WI38 (cell line): ENCODE measurements around the gene CIPC.

Source experiments
- H3K4me3 ChIP-seq: 2 replicates; pipeline ENCODE4 v1.5.1; 2011; ENCODE audit warnings: low read depth, mild to moderate bottlenecking, control low read depth, low read length
- CTCF ChIP-seq: IDR thresholded peaks from 2 replicates; pipeline ENCODE4 v1.5.1; 2012; ENCODE audit warnings: low read depth, mild to moderate bottlenecking, control low read depth, low read length

CIPC gene

GRCh38 chr14:77120771-77121743 lies 23.0 kb downstream of the CIPC start:
- no peak overlapping the region for H3K4me3 ChIP-seq
- no peak for TF ChIP-seq CTCF

GRCh38 chr14:77122526-77123125 lies 24.6 kb downstream of the CIPC start:
- no peak overlapping the region for H3K4me3 ChIP-seq
- no peak for TF ChIP-seq CTCF

DNA sequence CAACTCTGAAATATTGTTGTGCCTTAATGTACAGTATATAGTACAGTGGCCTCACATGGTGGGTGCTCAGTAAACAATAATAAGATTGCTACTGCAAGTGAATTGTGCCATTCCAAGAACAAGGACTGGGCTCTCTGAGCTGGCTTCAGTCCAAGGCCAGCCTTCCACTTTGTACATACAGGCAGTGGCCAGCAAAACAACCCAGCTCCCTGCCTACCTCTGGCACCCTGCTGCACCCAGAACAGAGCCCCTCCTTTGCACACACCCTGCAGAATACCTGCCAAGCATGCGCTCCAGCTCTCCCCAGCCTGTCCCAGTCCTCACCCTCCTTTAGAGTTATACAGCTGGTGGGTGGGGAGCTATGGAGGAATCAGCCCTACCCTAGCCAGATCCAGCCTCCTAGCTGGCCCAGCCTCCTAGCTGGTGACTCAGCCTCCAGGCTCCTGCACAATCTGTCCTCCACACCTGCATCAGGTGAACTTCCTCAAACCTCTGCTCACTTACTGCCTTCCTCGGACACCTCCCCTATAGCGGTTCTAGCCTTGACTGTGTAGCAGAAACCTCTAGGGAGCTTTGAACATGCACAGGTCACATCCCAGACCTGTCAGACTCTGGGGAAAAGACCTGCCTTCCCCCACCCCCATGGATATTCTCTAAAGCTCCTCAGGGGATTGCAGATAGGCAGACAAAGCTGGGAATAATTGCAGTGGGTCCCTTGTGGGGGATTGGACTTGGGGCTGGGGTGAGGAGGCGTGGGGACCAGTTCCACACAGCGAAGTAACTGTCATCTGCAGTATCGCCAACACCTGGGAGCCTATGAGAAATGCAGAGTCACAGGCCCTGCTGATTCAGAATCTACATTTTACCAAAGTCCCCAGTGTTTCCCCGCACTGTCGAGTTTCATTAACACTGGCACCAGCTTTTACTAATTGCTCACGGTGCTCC lies 25.6 kb downstream of the CIPC start:
- no peak overlapping the region for H3K4me3 ChIP-seq
- no peak for TF ChIP-seq CTCF

DNA sequence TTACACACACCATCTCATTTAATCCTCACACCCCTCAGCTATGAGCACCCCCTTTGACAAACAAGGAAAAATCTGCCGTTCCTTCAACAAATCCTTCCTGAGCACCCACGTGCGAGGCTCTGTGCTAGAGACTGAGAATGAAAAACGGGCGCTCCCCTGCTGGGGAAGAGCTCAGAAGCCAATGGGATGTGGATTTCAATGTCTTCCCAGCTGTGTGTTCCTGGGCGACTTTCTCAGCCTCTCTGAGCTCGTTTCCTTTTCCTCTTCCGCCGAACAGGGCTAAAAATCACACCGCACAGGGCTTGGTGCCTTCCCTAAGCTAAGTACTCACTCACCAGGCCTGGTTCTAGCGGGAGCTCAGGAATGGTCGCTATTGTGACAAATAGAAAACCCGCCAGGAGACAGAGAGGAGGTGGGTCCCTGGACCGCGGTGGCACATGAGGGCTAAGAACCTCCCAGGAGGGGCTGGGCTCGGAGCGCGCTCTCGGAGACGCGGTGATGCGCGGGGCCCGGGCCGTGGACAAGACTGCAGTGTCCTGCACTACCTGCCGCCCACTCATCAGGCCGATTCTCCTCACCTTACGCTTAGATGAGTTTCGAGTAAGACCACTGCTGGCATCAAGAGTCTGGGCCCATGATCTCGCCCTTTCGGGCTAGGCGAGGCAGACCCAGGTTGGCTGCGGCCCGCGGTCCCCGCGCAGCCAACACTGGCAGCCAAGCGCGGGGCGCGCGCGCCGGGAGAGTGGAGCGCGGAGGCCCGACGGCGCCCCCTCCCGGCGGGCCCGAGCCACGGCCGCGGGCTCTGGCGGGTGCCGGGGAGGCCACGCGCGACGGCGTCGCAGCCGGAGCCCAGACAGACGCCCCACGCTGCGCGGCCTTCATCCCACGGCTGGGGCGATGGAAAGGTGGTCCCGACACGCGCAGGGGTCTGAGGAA lies 26.6 kb downstream of the CIPC start:
- peak overlapping the region; percentile 41 for H3K4me3 ChIP-seq
- TF ChIP-seq CTCF, result no peak

GRCh38 chr14:77125281-77125801 lies 27.3 kb downstream of the CIPC start:
- H3K4me3 ChIP-seq, result no peak overlapping the region
- TF ChIP-seq CTCF, result no peak

DNA sequence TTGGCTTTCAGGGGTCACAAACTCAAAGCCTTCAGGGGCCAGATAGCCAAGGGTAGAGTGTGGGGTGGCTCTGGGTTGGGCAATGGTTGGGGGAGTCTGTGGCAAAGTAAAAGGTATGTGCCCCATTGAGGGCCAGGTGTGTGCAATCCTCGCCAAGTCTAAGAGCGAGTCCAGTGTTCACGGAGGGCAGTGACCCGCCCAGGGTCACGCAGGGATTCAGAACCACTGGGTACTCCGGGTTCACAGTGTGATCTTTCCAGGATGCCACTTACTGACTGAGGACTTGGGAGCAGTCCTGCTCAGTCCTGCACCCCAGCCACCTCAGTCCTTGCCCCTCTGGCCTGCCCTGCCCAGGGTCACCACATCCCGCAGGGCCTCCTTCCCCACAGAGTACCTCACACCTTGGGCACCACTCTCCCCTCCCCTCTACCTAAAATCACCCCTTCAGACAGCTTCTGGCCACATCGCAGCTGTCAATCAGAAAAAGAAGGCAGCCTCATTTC lies 27.8 kb downstream of the CIPC start:
- no peak for TF ChIP-seq CTCF
- no peak overlapping the region for H3K4me3 ChIP-seq
